Dermis blood vessel endothelial cell (primary cell): ENCODE data around the gene LHPP. TPM values are rescaled to one million over a fixed set of nuclear protein-coding genes. Genes with fewer than 3 reads are reported as not detected.
"Not testable (repeated sequence)": the region's sequence is repeated elsewhere in the genome, so short reads cannot be mapped to it uniquely, and the experiment has no call there.

Experiments
- DNase-seq: peaks from one replicate; pipeline ENCODE4 v3.0.0; 2010
- total RNA-seq: library from RNA; depleted of rRNA; stranded (reverse); fragments of >200 nt; gene quantifications from 2 replicates; pipeline ENCODE4 v1.2.3, GENCODE V29; 2014

The LHPP gene
- total RNA-seq, result 4.9 and 7.1 TPM in 2 replicates

- peak; percentile 84 for DNase-seq
These were observed at the start of gene LHPP for GRCh38 chr10:124461642-124462347. TSS of gene LHPP (plus strand) at chr10:124461823. CDS start at chr10:124461863, 40 bp downstream.

- no peak for DNase-seq
These were observed 47.5 kb upstream of the LHPP start for GRCh38 chr10:124414076-124414475.

GRCh38 chr10:124415210-124415609 is 46.4 kb upstream of the LHPP start:
- DNase-seq, result no peak

- no peak for DNase-seq
These were observed 44.9 kb upstream of the LHPP start for GRCh38 chr10:124416733-124417132.

- peak; percentile 67 for DNase-seq
These were observed 43.5 kb upstream of the LHPP start for GRCh38 chr10:124417895-124418725.

GRCh38 chr10:124418726-124419501 is 42.7 kb upstream of the LHPP start, which contains the start of gene OAT:
TSS of gene OAT (minus strand) at chr10:124418923. CDS start at chr10:124412171, 6,752 bp downstream.
- peak; percentile 97 for DNase-seq

- DNase-seq, result no peak
These were observed 42.0 kb upstream of the LHPP start for GRCh38 chr10:124419635-124420034.

- no peak for DNase-seq
These were observed 41.4 kb upstream of the LHPP start for GRCh38 chr10:124420254-124420653.

- DNase-seq, result no peak
These were observed 38.9 kb upstream of the LHPP start for GRCh38 chr10:124422742-124423141.

GRCh38 chr10:124423813-124424212 is 37.8 kb upstream of the LHPP start:
- DNase-seq, result no peak

- DNase-seq, result no peak
These were observed 36.2 kb upstream of the LHPP start for GRCh38 chr10:124425227-124425962.

GRCh38 chr10:124428207-124428777 is 33.3 kb upstream of the LHPP start:
- no peak for DNase-seq

- no peak for DNase-seq
These were observed 32.0 kb upstream of the LHPP start for GRCh38 chr10:124429576-124429975.

- no peak for DNase-seq
These were observed 31.5 kb upstream of the LHPP start for GRCh38 chr10:124430077-124430476.

- DNase-seq, result no peak
These were observed 28.2 kb upstream of the LHPP start for GRCh38 chr10:124433461-124433860.

- DNase-seq, result not testable (repeated sequence)
These were observed 25.9 kb upstream of the LHPP start for GRCh38 chr10:124435683-124436082.

GRCh38 chr10:124436191-124436638 is 25.4 kb upstream of the LHPP start:
- DNase-seq, result no peak

- not testable (repeated sequence) for DNase-seq
These were observed 19.9 kb upstream of the LHPP start for GRCh38 chr10:124441694-124442093.

- no peak for DNase-seq
These were observed 14.5 kb upstream of the LHPP start for GRCh38 chr10:124446830-124447750.

GRCh38 chr10:124447751-124448466 is 13.7 kb upstream of the LHPP start:
- DNase-seq, result no peak
